Tibial nerve (tissue), 4 donors: ENCODE data around the gene NLRP5. TPM values are rescaled to one million over a fixed set of nuclear protein-coding genes. Genes with fewer than 3 reads are reported as not detected.

Experiments used
- DNase-seq, 2 donors: peaks; one replicate each; pipeline ENCODE4 v3.0.0-alpha.2; 2019; ENCODE audit warnings: low spot score in 2 of 2
- H3K27ac ChIP-seq, 4 donors: fragments of 200-600 bp; sonication (generic) in 3 of 4; one replicate each; pipeline ENCODE4 v1.5.1; 2017 to 2019; ENCODE audit warnings: mild to moderate bottlenecking in 1 of 4
- H3K27me3 ChIP-seq, 2 donors: fragments of 200-600 bp; sonication (generic) in 1 of 2; one replicate each; pipeline versions ENCODE4 v1.5.1 to v1.6.0; 2017 to 2019
- H3K36me3 ChIP-seq, 3 donors: fragments of 200-600 bp; sonication (generic); one replicate each; pipeline ENCODE4 v1.5.1; 2018 to 2019
- H3K4me1 ChIP-seq, 4 donors: fragments of 200-600 bp; sonication (generic) in 3 of 4; one replicate each; pipeline ENCODE4 v1.5.1; 2017 to 2019
- H3K4me3 ChIP-seq, 4 donors: fragments of 200-600 bp; sonication (generic) in 3 of 4; one replicate each; pipeline ENCODE4 v1.5.1; 2017 to 2019; ENCODE audit warnings: mild to moderate bottlenecking in 1 of 4, moderate library complexity in 1 of 4
- H3K9me3 ChIP-seq, 4 donors: fragments of 200-600 bp; sonication (generic) in 3 of 4; one replicate each; pipeline ENCODE4 v1.5.1; 2017 to 2019
- CTCF ChIP-seq, 5 experiments: fragments of 200-600 bp in 3 of 5; fragments of 450-650 bp in 2 of 5; sonication (generic) in 3 of 5; IDR thresholded peaks; one replicate each; pipeline ENCODE4 v1.5.1; 2016 to 2019; ENCODE audit warnings: antibody characterized with exemption in 5 of 5, mild to moderate bottlenecking in 3 of 5, moderate library complexity in 2 of 5
- EP300 ChIP-seq, 2 donors: sonication (generic); formaldehyde crosslinking; IDR thresholded peaks; one replicate each; pipeline ENCODE4 v1.6.1; 2017; ENCODE audit warnings: antibody characterized with exemption in 2 of 2, mild to moderate bottlenecking in 1 of 2
- POLR2A ChIP-seq, 2 donors: fragments of 450-650 bp; IDR thresholded peaks; one replicate each; pipeline ENCODE4 v1.6.1; 2017; ENCODE audit warnings: antibody characterized with exemption in 2 of 2, mild to moderate bottlenecking in 2 of 2, moderate library complexity in 2 of 2
- WGBS, 2 donors: methylation state at CpG; one replicate each; pipeline ENCODE4 v1.1.5; 2018; 5-methylcytosine and 5-hydroxymethylcytosine counted together
- total RNA-seq, 4 donors: library from RNA; depleted of rRNA; stranded (reverse); fragments of >200 nt; gene quantifications; one replicate each; pipeline ENCODE4 v1.1.0, GENCODE V29; 2016

Gene NLRP5
- total RNA-seq, 4 donors from 2014 or later: not detected

DNA sequence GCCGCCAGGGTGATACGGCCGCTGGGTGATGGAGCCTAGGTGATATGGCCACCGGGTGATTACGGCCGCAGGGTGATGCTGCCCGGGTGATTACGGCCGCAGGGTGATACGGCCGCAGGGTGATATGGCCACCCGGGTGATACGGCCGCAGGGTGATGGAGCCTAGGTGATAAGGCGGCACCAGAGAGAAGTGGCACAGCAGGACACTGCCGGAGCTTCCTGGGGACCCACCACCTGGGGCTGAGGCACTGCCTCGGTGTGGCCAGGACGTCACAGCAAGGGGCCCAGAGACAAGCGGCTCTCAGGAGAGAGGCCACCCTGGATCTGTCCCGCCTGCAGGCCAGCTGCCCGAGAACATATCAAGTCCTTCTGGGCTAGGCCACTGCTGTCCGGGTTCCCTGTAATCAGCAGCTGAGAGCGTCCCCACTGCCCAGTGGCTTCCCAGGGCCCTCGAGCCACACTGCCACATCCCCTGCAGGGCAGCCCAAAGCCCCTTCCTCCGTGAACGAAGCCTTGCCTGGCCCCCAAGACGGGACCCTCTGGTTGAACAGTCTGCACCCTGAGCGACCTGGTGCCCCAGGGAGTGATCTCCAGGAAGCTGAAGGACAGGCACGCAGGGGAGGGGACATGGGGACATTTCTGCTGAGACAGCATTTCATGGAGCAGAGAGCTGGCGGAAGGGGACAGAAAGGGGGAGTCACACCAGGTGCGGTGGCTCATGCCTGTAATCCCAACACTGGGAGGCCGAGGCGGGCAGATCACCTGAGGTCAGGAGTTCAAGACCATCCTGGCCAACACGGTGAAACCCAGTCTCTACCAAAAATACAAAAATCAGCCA lies 112.4 kb downstream of the NLRP5 start:
- H3K9me3 ChIP-seq: no peaks in the 10 kb centered on the region
- H3K27ac ChIP-seq: no peak overlapping the region
- no peak for DNase-seq
- H3K36me3 ChIP-seq: peaks cover 0 to 66% (median 4%) of the 10 kb centered on the region in 3 donors
- TF ChIP-seq EP300 (IDR thresholded peaks at IDR 0.05): no peak
- no peak for TF ChIP-seq CTCF (IDR thresholded peaks at IDR 0.05)
- no peak for TF ChIP-seq POLR2A (IDR thresholded peaks at IDR 0.05)
- no peak overlapping the region for H3K4me3 ChIP-seq
- peaks cover 0 to 12% (median 0%) of the 10 kb centered on the region in 4 donors for H3K4me1 ChIP-seq
- H3K27me3 ChIP-seq: no peaks in the 10 kb centered on the region
- 91 to 95% methylated on average over 31 to 33 of the region's 34 CpGs for WGBS, 2 donors

DNA sequence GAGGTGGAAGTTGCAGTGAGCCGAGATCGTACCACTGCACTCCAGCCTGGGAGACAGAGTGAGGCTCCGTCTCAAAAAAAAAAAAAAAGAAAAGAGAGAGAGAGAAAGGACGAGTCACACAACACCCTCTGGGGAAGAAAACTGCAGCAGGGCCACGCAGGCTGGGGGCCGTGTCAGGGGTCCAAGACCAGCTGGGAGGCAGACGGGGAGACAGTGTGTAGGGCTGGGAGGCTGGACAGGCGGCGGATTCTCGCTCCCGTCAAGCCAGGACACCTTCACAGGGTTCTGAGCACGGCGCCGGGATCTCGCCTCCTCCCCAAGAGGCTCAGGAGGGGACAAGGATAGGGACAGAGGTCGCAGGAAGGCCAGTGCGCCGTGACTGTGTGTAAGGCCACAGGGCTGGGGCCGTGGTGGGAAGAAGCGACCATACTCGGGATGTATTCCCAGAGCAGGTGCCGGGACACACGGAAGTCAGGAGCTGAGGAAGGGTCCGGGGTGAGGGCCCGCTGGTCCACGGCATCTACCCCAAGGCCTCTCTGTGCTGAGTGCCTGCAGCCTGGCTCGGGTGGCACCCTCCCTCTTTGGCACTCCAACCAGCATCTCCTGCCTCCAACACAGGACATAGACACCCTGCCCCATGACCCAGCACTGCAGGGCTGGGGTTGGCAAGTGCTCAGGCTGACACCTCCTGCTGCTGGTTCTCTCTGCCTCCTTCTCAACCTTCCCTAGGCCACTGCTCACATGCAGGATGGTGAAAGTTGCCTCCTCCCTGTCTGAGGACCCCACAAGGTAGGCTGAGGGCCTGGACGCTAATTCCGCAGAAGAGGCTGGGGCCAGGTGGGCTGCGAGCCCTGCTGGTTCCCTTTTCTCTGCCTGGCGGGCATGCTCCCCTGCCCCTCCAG lies 113.3 kb downstream of the NLRP5 start:
- TF ChIP-seq CTCF (IDR thresholded peaks at IDR 0.05) (no peak), POLR2A (IDR thresholded peaks at IDR 0.05) (no peak), EP300 (IDR thresholded peaks at IDR 0.05) (no peak)
- H3K36me3 ChIP-seq: peaks cover 0 to 66% (median 4%) of the 10 kb centered on the region in 3 donors
- WGBS, 2 donors: 92 to 96% methylated on average over 30 to 31 of the region's 31 CpGs
- H3K9me3 ChIP-seq: no peaks in the 10 kb centered on the region
- H3K27me3 ChIP-seq: no peaks in the 10 kb centered on the region
- H3K4me3 ChIP-seq: no peak overlapping the region
- H3K27ac ChIP-seq: no peak overlapping the region
- no peak for DNase-seq
- H3K4me1 ChIP-seq: peaks cover 0 to 17% (median under 1%) of the 10 kb centered on the region in 4 donors

DNA sequence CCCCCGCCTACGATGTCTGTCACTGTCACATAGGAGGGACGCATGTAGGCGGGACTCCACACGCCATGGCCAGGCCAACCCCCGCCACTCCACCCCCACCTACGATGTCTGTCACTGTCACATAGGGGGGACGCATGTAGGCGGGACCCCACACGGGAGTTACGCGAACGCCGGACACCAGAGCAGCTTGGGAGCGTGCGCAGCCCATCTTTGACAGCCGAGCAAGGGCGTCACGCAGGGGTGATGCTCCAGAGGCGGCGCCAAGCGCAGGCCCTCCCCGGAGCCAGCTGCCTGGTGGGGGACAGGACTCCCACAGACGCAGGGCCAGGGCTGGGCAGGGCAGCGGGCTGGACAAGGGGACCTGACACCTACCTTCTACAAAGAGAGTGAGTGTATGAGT lies 114.5 kb downstream of the NLRP5 start:
- H3K4me3 ChIP-seq: no peak overlapping the region
- H3K27ac ChIP-seq: no peak overlapping the region
- TF ChIP-seq POLR2A (IDR thresholded peaks at IDR 0.05) (no peak), CTCF (IDR thresholded peaks at IDR 0.05) (no peak), EP300 (IDR thresholded peaks at IDR 0.05) (no peak)
- H3K36me3 ChIP-seq: peaks cover 0 to 68% (median 0%) of the 10 kb centered on the region in 3 donors
- DNase-seq: no peak
- WGBS, 2 donors: 87% methylated on average over 25 of the region's 25 CpGs
- H3K4me1 ChIP-seq: peaks cover 0 to 29% (median 10%) of the 10 kb centered on the region in 4 donors
- no peaks in the 10 kb centered on the region for H3K27me3 ChIP-seq
- H3K9me3 ChIP-seq: no peaks in the 10 kb centered on the region

- Histone ChIP-seq H3K4me1 (peaks cover 0 to 37% (median 14%) of the 10 kb centered on the region in 4 donors), H3K36me3 (peaks cover 0 to 71% (median 0%) of the 10 kb centered on the region in 3 donors), H3K9me3 (no peaks in the 10 kb centered on the region), H3K27me3 (no peaks in the 10 kb centered on the region), H3K4me3 (no peak overlapping the region), H3K27ac (peak overlapping the region in 1 of 4 donors; percentile 17)
- no peak for DNase-seq
- TF ChIP-seq CTCF (IDR thresholded peaks at IDR 0.05): no peak
- TF ChIP-seq POLR2A (IDR thresholded peaks at IDR 0.05): no peak
- no peak for TF ChIP-seq EP300 (IDR thresholded peaks at IDR 0.05)
- WGBS, 2 donors: 85 to 87% methylated on average over 31 to 34 of the region's 34 CpGs
Measured at GRCh38 chr19:56101746-56102535, 115.4 kb downstream of the NLRP5 start.
